ENCODE results near the gene SPATA20. TPM values are rescaled to one million over a fixed set of nuclear protein-coding genes. Genes with fewer than 3 reads are reported as not detected.

SPATA20 gene
- total and polyA plus RNA-seq, 2 of the 8 experiments (the other 6 are each of a cell fraction or from before 2014, with no cell fraction given) = 16.2 to 17.5 TPM

- TF ChIP-seq SRF (IDR thresholded peaks at IDR 0.05; ENCODE audit: low read depth, low read length) (no peak), KDM5A (IDR thresholded peaks at IDR 0.05; ENCODE audit: low read length) (no peak)
These were observed 23.8 kb upstream of the SPATA20 start (continued) for GRCh38 chr17:50523208-50523607.
